HAP-1 (cell line): ENCODE data around the gene C2CD3.

Experiments used
- DNase-seq, 2 experiments: peaks; one replicate each; pipeline ENCODE4 v3.0.0-alpha.2; 2016 to 2020; ENCODE audit warnings: low spot score in 2 of 2
- H3K27me3 ChIP-seq: fragments of 250-450 bp; sonication (Bioruptor Pico); 2 replicates; pipeline ENCODE4 v1.5.1; 2020; ENCODE audit warnings: low read depth, mild to moderate bottlenecking, moderate library complexity
- H3K36me3 ChIP-seq: fragments of 250-450 bp; sonication (Bioruptor Pico); replicated peaks from 2 replicates; pipeline ENCODE4 v1.5.1; 2020; ENCODE audit warnings: mild to moderate bottlenecking
- H3K4me1 ChIP-seq: fragments of 250-450 bp; sonication (Bioruptor Pico); 2 replicates; pipeline ENCODE4 v1.5.1; 2020; ENCODE audit warnings: mild to moderate bottlenecking
- H3K4me3 ChIP-seq: fragments of 250-450 bp; sonication (Bioruptor Pico); 2 replicates; pipeline ENCODE4 v1.5.1; 2020; ENCODE audit warnings: mild to moderate bottlenecking, moderate library complexity
- H3K9me3 ChIP-seq: fragments of 250-450 bp; sonication (Bioruptor Pico); 2 replicates; pipeline ENCODE4 v1.5.1; 2020; ENCODE audit warnings: mild to moderate bottlenecking, moderate library complexity
- in situ Hi-C: fragments of 300-500 bp; cut with MboI; formaldehyde crosslinking; loops from 3 replicates; pipeline ENCODE4 v1.14.3; 2020; ENCODE audit warnings: low sequenced_read_pairs, inconsistent platforms, mixed read lengths

Gene C2CD3

DNA sequence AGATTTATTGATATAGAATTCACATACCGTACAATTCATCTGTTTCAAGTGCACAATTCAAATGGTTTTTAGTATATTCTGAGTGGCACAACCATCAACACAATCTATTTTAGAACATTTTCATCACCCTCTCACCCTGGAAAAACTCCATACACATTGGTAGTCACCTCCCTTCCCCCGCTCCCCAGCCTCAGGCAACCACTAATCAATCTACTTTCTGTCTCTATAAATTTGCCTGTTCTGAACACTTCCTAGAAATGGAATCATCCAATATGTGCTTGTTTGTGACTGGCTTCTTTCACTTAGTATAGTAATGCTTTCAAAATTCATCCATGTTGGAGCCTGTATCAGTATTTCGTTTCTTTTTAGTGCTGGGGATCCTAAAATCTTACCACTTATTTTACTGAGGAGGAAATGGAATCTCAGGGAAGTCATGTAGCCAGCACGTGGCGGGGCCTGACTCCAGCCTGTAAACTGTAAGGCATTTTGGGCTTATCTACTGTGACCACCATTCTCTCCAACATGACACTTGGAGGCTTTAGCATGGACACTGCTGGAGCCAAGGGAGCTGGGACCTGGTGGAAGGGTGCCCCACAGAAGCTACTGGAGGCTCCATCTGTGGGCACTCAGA, 161.0 kb downstream of the C2CD3 start:
- DNase-seq: no peak
- Histone ChIP-seq H3K4me3 (no peak overlapping the region), H3K9me3 (no peaks in the 10 kb centered on the region), H3K4me1 (no peaks in the 10 kb centered on the region), H3K36me3 (no peaks in the 10 kb centered on the region), H3K27me3 (no peaks in the 10 kb centered on the region)
- in situ Hi-C loops: no loop called here

DNA sequence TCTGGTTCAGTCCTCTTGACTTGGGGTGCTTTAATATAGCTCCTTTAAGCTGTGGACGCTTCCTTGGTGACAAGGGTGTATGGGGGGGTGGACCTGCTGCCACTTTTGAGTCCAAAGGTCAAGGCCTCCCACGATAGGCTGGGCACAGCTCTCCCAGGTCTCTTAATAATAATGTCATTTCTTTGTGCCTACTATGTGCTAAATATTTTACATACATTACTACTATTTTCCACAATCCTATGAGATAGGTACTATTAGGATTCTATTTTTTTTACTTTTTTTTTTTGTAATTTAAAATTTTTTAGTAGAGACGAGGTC, 161.6 kb downstream of the C2CD3 start:
- no peak for DNase-seq
- in situ Hi-C loops: no loop called here
- no peaks in the 10 kb centered on the region for H3K36me3 ChIP-seq
- H3K27me3 ChIP-seq: no peaks in the 10 kb centered on the region
- H3K4me1 ChIP-seq: no peaks in the 10 kb centered on the region
- no peaks in the 10 kb centered on the region for H3K9me3 ChIP-seq
- H3K4me3 ChIP-seq: no peak overlapping the region

DNA sequence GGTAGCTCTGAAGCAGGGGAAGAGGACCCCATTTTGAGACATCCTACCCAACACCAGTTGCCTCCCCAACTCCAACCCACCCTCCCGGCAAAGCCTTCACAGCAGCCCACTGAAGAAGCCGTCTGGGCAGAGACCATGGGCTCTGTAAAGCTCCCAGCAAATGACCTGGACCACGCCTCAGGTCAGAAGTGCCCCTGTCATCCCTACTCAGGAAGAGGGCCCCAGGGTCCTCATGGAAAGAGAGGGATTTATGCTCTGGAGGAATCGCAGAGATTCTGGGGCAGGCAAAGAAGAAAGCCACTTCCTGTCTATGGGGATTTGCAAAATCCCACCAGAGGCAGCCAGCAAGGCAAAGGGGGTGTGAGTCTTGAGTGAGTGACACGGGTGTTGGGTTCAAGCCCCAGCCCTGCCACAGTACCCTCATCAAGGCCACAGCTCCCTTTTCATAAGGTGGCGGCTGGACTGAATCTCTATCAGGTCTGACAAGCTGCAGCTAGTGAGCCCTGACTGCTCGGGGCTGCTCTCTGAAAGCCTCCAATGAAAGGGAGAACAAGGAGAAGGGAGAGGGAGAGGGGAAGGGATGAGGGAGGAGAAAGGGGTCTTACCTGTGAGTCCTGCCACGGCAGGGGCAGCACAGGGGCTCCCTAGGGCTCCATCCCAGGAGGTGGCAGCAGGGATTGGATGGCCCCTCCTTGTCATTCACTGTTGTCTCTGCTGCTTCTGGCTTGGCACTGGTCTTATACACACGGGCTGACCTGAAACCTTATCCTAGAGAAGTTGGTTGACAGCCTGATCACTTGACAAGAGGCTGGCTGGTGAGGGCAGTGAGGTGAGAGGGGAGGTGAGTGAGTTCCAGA, 162.2 kb downstream of the C2CD3 start, which contains the start of gene UCP3:
TSS of gene UCP3 (minus strand) at position 713 of the 857 bp plus-strand sequence. CDS start 2,043 bp downstream, outside the sequence.
- H3K36me3 ChIP-seq: no peaks in the 10 kb centered on the region
- DNase-seq: no peak

DNA sequence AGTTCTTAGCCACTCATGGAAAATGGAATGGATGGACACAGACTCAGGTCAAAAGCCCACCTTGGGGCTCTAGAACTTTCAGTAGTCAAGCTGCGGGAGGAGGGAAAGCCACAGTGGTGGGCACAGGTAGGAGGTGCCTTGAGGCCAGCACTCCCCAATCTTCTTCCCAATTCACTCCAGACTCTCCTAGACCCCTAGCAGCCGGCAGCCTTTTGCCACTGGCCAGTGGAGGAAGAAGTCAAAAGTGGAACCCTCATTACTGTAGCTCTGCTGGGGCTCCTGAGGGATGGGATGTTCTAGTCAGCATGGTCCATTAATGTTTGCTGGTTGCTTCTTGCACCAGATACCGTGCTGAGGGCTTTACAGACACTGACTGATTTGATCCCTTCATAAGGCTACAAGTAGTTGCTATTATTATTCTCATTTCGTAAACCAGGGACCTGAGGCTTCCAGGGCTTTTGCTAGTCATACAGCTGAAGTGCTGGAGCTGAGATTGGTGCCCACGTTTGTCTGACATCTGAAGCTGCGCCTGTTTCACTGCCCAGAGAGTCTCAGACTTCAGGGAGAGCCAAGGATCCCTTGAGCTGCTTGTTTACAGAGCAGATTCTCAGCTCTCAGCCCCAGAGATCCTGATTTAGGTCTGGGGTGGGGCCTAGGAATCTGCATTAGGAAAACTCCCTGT, 163.0 kb downstream of the C2CD3 start:
- Histone ChIP-seq H3K4me1 (no peaks in the 10 kb centered on the region), H3K27me3 (no peaks in the 10 kb centered on the region), H3K4me3 (no peak overlapping the region), H3K9me3 (no peaks in the 10 kb centered on the region), H3K36me3 (no peaks in the 10 kb centered on the region)
- no peak for DNase-seq
- in situ Hi-C loops: no loop called here

More for the DNA sequence above, 162.2 kb downstream of the C2CD3 start, which contains the start of gene UCP3:
- H3K4me3 ChIP-seq: no peak within 1 kb of the TSS
- in situ Hi-C loops: no loop called here
- no peaks in the 10 kb centered on the region for H3K27me3 ChIP-seq
- H3K4me1 ChIP-seq: no peaks in the 10 kb centered on the region
- no peaks in the 10 kb centered on the region for H3K9me3 ChIP-seq

DNA sequence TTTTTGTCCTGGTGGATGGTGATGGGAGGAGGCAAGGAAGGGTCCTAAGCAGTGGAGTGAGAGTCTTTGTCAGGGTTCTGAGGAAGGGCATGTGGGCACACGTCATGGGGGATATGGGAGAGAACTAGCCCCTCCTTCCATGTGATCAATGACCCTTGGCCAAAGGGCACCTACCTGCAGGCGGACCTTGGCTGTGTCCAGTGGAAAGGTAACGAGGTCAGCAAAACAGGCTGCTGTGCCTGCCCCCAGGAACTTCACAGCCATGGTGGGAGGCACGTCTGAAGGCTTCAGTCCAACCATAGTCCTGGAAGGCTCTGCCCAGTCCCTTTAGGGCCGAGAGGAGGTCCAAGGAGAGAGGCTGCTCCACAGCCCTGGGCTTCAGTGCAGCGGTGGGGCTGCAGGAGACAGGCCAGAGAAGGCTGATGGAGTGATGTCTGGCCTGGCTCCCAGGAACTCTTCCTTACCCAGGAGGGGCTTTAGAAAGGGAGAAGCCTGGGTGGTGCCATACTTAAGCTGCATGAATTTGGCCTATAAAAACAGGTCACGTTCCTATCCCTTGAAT, 164.0 kb downstream of the C2CD3 start:
- no peaks in the 10 kb centered on the region for H3K27me3 ChIP-seq
- no peaks in the 10 kb centered on the region for H3K4me1 ChIP-seq
- DNase-seq: no peak
- no peaks in the 10 kb centered on the region for H3K9me3 ChIP-seq
- no peak overlapping the region for H3K4me3 ChIP-seq
- no peaks in the 10 kb centered on the region for H3K36me3 ChIP-seq
- in situ Hi-C loops: no loop called here

DNA sequence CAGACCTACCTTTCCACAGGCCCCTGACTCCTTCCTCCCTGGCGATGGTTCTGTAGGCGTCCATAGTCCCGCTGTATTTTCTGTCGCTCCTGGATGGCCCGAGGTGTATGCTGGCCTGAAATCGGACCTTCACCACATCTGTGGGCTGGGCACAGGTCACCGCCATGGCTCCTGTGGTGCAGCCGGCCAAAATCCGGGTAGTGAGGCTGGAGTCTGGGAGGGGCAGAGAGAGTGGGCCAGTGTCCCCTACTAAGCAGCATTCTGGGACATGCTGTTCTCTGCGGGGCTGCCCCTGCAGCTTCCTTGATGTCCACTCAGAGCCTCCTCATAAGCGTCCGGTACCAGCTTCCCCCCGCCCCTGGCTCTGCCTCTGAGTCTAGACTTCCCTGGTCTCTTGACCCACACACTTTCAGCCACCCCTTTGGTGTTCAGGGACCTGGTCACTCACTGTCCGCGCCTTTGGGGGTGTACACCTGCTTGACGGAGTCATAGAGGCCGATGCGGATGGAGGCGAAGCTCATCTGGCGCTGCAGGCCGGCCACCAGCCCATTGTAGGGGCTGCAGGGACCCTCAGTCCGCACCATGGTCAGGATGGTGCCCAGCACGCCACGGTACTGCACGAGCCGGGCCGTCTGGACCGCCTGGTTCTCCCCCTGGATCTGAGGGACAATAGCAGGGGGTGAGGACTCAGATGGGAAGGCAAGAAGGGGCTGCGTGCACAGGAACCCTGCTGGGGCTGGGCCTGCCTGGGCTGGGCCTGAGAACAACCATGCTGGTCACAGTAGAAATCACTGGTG, 164.9 kb downstream of the C2CD3 start:
- in situ Hi-C loops: no loop called here
- Histone ChIP-seq H3K36me3 (no peaks in the 10 kb centered on the region), H3K4me3 (no peak overlapping the region), H3K27me3 (no peaks in the 10 kb centered on the region), H3K4me1 (no peaks in the 10 kb centered on the region), H3K9me3 (no peaks in the 10 kb centered on the region)
- DNase-seq: no peak

DNA sequence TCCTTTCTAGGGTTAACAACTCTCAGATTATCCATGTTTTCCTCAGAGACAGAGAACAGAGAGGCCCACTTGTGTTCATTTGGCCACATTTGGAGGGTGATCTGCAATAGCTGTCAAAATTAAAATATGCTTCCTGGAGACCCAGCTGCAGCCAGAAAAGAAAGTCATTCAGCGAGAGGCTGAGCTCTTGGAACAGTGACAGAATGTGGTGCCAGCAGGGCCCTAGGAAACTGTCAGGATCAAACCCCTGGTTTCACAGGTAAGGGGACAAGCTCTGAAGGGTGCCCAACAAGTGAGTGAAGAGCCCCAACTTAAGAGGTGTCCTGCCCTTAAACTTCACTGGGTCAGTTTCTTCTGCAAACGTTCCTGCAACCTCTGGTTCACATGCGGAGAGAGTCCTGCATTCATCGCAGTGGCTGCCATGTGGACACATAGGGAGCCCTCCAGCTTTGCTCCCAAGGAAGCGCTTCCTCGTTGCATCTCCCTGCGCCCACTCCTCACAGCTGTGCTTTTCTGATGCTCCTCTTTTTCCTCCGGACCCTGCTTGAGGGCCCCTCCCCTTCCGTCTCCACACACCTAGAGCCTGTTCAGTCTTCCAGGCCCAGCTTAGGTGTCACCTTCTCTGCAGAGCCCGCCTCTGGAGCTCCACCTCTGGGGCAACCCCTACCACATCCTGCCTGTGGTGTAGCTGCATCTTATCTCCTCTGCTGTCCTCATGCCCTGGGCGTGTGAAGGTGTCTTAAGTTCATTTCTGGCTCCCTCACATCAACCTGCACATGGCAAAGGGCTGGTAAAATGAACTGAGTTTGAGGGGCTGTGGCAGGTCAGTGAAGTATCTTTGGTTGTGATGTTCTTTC, 165.8 kb downstream of the C2CD3 start:
- Histone ChIP-seq H3K36me3 (no peaks in the 10 kb centered on the region), H3K4me3 (no peak overlapping the region), H3K4me1 (no peaks in the 10 kb centered on the region), H3K27me3 (no peaks in the 10 kb centered on the region), H3K9me3 (no peaks in the 10 kb centered on the region)
- no peak for DNase-seq
- in situ Hi-C loops: no loop called here

DNA sequence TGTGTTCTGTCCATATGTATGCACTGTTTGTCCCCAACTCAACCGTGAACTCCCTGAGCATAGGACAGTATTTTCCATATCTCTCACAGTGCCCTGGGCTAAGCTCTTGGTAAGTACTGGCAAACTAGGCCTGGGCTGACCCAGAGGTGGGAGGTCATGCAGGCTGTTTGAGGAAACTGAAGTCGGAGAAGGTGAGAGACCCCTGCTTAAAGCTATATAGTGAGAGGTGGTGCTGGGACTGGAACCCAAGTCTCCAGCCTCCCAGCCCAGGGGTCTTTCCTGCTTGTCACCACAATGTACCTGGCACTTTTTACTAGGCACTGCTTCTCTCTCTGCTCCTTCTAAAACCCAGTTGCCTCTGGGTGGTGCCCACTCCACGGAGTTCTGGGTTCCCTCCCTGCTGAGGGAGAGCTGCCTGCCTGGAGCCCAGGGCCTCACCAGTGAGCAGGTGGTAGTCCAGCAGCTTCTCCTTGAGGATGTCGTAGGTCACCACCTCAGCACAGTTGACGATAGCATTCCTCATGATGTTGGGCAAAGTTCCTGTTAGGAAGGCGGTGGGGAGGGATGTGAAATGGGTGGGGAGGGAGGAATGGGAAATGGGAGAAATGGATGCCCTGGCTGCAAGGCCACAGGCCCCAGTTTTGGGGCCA, 166.6 kb downstream of the C2CD3 start:
- Histone ChIP-seq H3K4me3 (no peak overlapping the region), H3K36me3 (no peaks in the 10 kb centered on the region), H3K9me3 (no peaks in the 10 kb centered on the region), H3K4me1 (no peaks in the 10 kb centered on the region), H3K27me3 (no peaks in the 10 kb centered on the region)
- DNase-seq: no peak
- in situ Hi-C loops: no loop called here

DNA sequence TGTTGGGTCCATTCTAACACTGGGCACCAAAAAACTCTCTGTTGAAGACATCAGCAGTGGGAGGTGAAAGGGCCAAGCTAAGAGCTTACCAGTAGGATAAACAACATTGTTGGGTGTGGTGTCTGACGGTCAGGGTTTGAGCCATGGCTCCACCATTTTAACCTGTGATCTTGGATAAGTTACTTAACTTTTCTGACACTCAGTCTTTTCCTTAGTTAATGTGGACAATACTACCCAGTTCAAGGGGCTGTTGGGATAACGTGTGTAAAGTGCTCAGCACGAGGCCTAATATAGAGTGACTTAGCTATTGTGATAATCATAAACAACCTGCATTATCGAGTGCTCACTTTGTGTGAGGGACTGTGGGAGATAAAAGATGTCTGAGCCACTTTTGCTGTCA, 168.0 kb downstream of the C2CD3 start:
- Histone ChIP-seq H3K27me3 (no peaks in the 10 kb centered on the region), H3K9me3 (no peaks in the 10 kb centered on the region), H3K4me3 (no peak overlapping the region), H3K4me1 (no peaks in the 10 kb centered on the region), H3K36me3 (no peaks in the 10 kb centered on the region)
- DNase-seq: no peak
- in situ Hi-C loops: no loop called here

DNA sequence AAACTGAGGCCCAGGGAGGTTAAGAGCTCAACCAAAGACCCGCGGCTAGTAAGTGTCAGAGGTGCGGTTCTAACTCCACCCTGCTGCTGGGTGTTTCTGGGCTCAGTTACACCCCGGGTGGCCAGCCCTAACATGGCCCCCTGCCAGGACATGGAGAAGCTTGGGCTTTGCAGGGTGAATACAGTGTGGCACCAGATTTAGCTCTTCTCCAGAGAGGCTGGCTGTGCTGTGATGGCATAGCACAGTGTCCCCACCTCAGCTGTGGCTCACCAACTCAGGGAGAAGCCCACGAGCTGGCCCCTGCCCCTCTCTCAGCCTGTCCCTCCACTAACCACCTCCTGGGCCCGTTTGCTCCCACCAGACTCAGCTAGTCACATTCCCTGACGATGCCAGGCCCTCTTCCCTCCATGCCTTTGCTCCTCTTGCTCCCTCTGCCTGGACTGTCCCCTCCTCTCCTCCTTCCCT, 168.9 kb downstream of the C2CD3 start:
- Histone ChIP-seq H3K27me3 (no peaks in the 10 kb centered on the region), H3K9me3 (no peaks in the 10 kb centered on the region), H3K4me3 (no peak overlapping the region), H3K4me1 (no peaks in the 10 kb centered on the region), H3K36me3 (no peaks in the 10 kb centered on the region)
- no peak for DNase-seq
- in situ Hi-C loops: no loop called here

DNA sequence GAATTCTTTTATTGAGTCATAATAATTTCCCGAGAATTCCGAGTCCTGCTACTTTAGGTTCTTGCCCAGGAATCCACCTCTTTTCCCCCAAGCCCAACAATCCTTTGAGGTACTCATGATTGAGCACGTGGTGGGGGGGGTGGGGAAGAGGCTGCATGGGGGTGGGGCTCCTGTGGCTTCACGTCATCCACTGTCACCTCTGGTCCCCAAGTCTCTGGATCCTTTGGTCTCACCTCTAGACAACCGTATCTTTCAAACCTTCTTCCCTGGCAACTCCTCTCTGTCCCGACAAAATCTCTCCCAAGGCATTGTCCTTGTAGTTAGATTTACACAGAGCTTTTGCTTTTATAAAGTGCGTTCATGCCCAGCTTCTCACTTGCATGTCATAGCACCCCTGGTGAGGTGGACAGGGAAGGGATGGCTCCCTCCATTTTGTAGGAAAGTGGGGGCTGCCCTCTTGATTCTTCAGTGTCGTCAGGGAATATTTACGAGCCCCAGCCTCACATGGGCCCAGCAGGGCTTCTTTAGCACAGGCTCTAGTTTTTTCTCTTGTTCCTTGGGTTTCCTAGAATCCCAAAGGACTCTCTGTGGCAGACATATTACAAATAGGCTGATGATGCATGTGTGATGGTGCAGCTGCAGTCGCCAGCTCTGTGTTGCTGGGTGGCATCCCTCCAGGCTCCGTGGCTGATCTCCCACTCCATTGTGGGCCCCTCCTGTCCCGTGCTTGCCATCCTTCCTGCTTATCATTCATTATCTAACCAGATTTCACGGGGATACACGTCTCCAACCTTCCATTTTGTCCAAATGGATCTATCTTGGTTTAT, 170.3 kb downstream of the C2CD3 start:
- DNase-seq: no peak
- H3K4me3 ChIP-seq: no peak overlapping the region
- no peaks in the 10 kb centered on the region for H3K36me3 ChIP-seq
- H3K9me3 ChIP-seq: no peaks in the 10 kb centered on the region
- H3K4me1 ChIP-seq: no peaks in the 10 kb centered on the region
- no peaks in the 10 kb centered on the region for H3K27me3 ChIP-seq
- in situ Hi-C loops: no loop called here
